Progenitor cell of endocrine pancreas (in vitro differentiated cells): ENCODE measurements around the gene CERS1. TPM values are rescaled to one million over a fixed set of nuclear protein-coding genes. Genes with fewer than 3 reads are reported as not detected.

Experiments used
- DNase-seq: peaks from one replicate; pipeline ENCODE4 v3.0.0; 2021; ENCODE audit warnings: low spot score; ENCODE audit not compliant: unreplicated experiment
- H3K27ac Mint-ChIP-seq: 2 replicates; pipeline ENCODE4 v1.8.0; 2021; ENCODE audit warnings: mild to moderate bottlenecking, moderate library complexity, mixed read lengths
- H3K27me3 Mint-ChIP-seq: 2 replicates; pipeline ENCODE4 v1.8.0; 2021; ENCODE audit warnings: mixed read lengths
- H3K36me3 Mint-ChIP-seq: 2 replicates; pipeline ENCODE4 v1.8.0; 2022; ENCODE audit warnings: mixed read lengths; ENCODE audit not compliant: insufficient read depth
- H3K4me1 Mint-ChIP-seq: 2 replicates; pipeline ENCODE4 v1.8.0; 2021; ENCODE audit warnings: low read depth, mixed read lengths
- H3K4me3 Mint-ChIP-seq: 2 replicates; pipeline ENCODE4 v1.8.0; 2021; ENCODE audit warnings: low read depth, mild to moderate bottlenecking, moderate library complexity, mixed read lengths
- H3K9me3 Mint-ChIP-seq: 2 replicates; pipeline ENCODE4 v1.8.0; 2021; ENCODE audit warnings: low read depth, mixed read lengths
- CTCF ChIP-seq: fragments of 200-600 bp; sonication (generic); IDR thresholded peaks from one replicate; pipeline ENCODE4 v1.5.0; 2021; ENCODE audit warnings: antibody characterized with exemption, mild to moderate bottlenecking; ENCODE audit not compliant: unreplicated experiment
- total RNA-seq: library from RNA; stranded (reverse); gene quantifications from 2 replicates; pipeline ENCODE4 v1.2.1, GENCODE V29; 2021

The CERS1 gene
- total RNA-seq, 1 donor from 2014 or later = 20.9 TPM

- Mint-ChIP-seq H3K9me3 (no peaks in the 10 kb centered on the region), H3K27ac (no peak overlapping the region), H3K4me1 (peaks cover 10% of the 10 kb centered on the region), H3K27me3 (peaks cover 4% of the 10 kb centered on the region), H3K36me3 (peaks cover 4% of the 10 kb centered on the region), H3K4me3 (no peak overlapping the region)
- TF ChIP-seq CTCF = no peak
- no peak for DNase-seq
Observed at GRCh38 chr19:18898607-18899408, 2.9 kb upstream of the CERS1 start.

GRCh38 chr19:18898081-18898606, 2.2 kb upstream of the CERS1 start:
- H3K4me1 Mint-ChIP-seq = peaks cover 10% of the 10 kb centered on the region
- DNase-seq = no peak
- no peak for TF ChIP-seq CTCF
- no peaks in the 10 kb centered on the region for H3K9me3 Mint-ChIP-seq
- H3K4me3 Mint-ChIP-seq = no peak overlapping the region
- peaks cover 4% of the 10 kb centered on the region for H3K27me3 Mint-ChIP-seq
- H3K27ac Mint-ChIP-seq = no peak overlapping the region
- H3K36me3 Mint-ChIP-seq = peaks cover 4% of the 10 kb centered on the region

- Mint-ChIP-seq H3K27ac (no peak overlapping the region), H3K9me3 (no peaks in the 10 kb centered on the region), H3K4me1 (peaks cover 10% of the 10 kb centered on the region), H3K27me3 (peaks cover 4% of the 10 kb centered on the region), H3K4me3 (peak overlapping the region; percentile 85), H3K36me3 (peaks cover 4% of the 10 kb centered on the region)
- no peak for TF ChIP-seq CTCF
- DNase-seq = no peak
Observed at GRCh38 chr19:18897094-18898029, 1.4 kb upstream of the CERS1 start.

- peaks cover 10% of the 10 kb centered on the region for H3K4me1 Mint-ChIP-seq
- peaks cover 4% of the 10 kb centered on the region for H3K27me3 Mint-ChIP-seq
- TF ChIP-seq CTCF = no peak
- H3K36me3 Mint-ChIP-seq = peaks cover 2% of the 10 kb centered on the region
- H3K4me3 Mint-ChIP-seq = peak overlapping the region; percentile 85
- H3K27ac Mint-ChIP-seq = peak overlapping the region; percentile 49
- DNase-seq = no peak
- H3K9me3 Mint-ChIP-seq = no peaks in the 10 kb centered on the region
Observed at GRCh38 chr19:18896421-18896841, 473 bp upstream of the CERS1 start.
